HEK293 (cell line): ENCODE results near the gene ZFPM1.
A peak's percentile ranks its signal among the peaks of the same experiment; 100 is the strongest.

Source experiments
- CTCF ChIA-PET: fragments of 350-600 bp; formaldehyde crosslinking; extraction: SDS; loops from one replicate; lab custom pipeline; 2021; ENCODE audit warnings: antibody characterized with exemption; lab: Yijun Ruan, JAX
- POLR2A ChIA-PET: fragments of 300-600 bp; formaldehyde crosslinking; extraction: SDS; loops from one replicate; lab custom pipeline; 2020; ENCODE audit warnings: antibody characterized with exemption, inconsistent platforms; lab: Yijun Ruan, JAX
- H3K27ac ChIP-seq: fragments of 200-500 bp; sonication (Bioruptor generic); 2 replicates; pipeline ENCODE4 v1.5.1; 2014; ENCODE audit warnings: low read depth, low read length, control low read depth, inconsistent platforms; ENCODE audit errors: extremely low read depth
- H3K36me3 ChIP-seq, 2 experiments: fragments of 200-500 bp in 1 of 2; sonication (Bioruptor generic) in 1 of 2; 1 replicate in 1 of 2; 2 replicates in 1 of 2; pipeline ENCODE4 v1.5.1; 2014 to 2017; ENCODE audit warnings: inconsistent platforms in 2 of 2, low read length in 2 of 2; ENCODE audit not compliant: control insufficient read depth in 2 of 2, insufficient read depth in 1 of 2
- H3K4me1 ChIP-seq: fragments of 200-500 bp; sonication (Bioruptor generic); 2 replicates; pipeline ENCODE4 v1.5.1; 2014; ENCODE audit warnings: mild to moderate bottlenecking, low read length, inconsistent platforms; ENCODE audit not compliant: control insufficient read depth, insufficient read depth
- H3K4me3 ChIP-seq: 2 replicates; pipeline ENCODE4 v1.5.1; 2011; ENCODE audit warnings: low read depth, mild to moderate bottlenecking, control low read depth, low read length, moderate library complexity
- H3K9me3 ChIP-seq: fragments of 200-500 bp; sonication (Bioruptor generic); 2 replicates; pipeline ENCODE4 v1.5.1; 2014; ENCODE audit warnings: low read depth, low read length, inconsistent platforms; ENCODE audit not compliant: control insufficient read depth, insufficient read depth
- BCL11A ChIP-seq: fragments of 450-650 bp; formaldehyde crosslinking; IDR thresholded peaks from 2 replicates; pipeline ENCODE4 v1.5.1; 2016; ENCODE audit warnings: low read depth, missing biosample characterization, missing genetic modification characterization
- BCL11B ChIP-seq: fragments of 450-650 bp; formaldehyde crosslinking; IDR thresholded peaks from 2 replicates; pipeline ENCODE4 v1.5.1; 2016; ENCODE audit warnings: low read depth, missing biosample characterization, missing genetic modification characterization
- GFI1B ChIP-seq: fragments of 450-650 bp; formaldehyde crosslinking; IDR thresholded peaks from 2 replicates; pipeline ENCODE4 v1.5.1; 2016; ENCODE audit warnings: missing biosample characterization, missing genetic modification characterization
- GLI4 ChIP-seq: fragments of 450-650 bp; formaldehyde crosslinking; IDR thresholded peaks from 2 replicates; pipeline ENCODE4 v1.5.1; 2016; ENCODE audit warnings: missing biosample characterization, missing genetic modification characterization
- GLIS1 ChIP-seq: fragments of 450-650 bp; formaldehyde crosslinking; IDR thresholded peaks from 2 replicates; pipeline ENCODE4 v1.5.1; 2016; ENCODE audit warnings: missing biosample characterization, missing genetic modification characterization
- MEIS1 ChIP-seq: sonication (generic); formaldehyde crosslinking; IDR thresholded peaks from 2 replicates; pipeline ENCODE4 v1.8.1; 2022; ENCODE audit warnings: missing genetic modification reagents, mild to moderate bottlenecking, borderline replicate concordance
- YY2 ChIP-seq: fragments of 450-650 bp; formaldehyde crosslinking; IDR thresholded peaks from 2 replicates; pipeline ENCODE4 v1.5.1; 2016; ENCODE audit warnings: missing biosample characterization, missing genetic modification characterization
- ZIC2 ChIP-seq: fragments of 450-650 bp; formaldehyde crosslinking; IDR thresholded peaks from 2 replicates; pipeline ENCODE4 v1.5.1; 2016; ENCODE audit warnings: missing biosample characterization, missing genetic modification characterization
- ZNF140 ChIP-seq: fragments of 450-650 bp; formaldehyde crosslinking; IDR thresholded peaks from 2 replicates; pipeline ENCODE4 v1.5.1; 2016; ENCODE audit warnings: missing biosample characterization, missing genetic modification characterization
- ZNF146 ChIP-seq: fragments of 450-650 bp; formaldehyde crosslinking; IDR thresholded peaks from 2 replicates; pipeline ENCODE4 v1.5.1; 2016; ENCODE audit warnings: missing biosample characterization, missing genetic modification characterization
- ZNF16 ChIP-seq: fragments of 450-650 bp; formaldehyde crosslinking; IDR thresholded peaks from 2 replicates; pipeline ENCODE4 v1.5.1; 2016; ENCODE audit warnings: low read depth, missing biosample characterization, missing genetic modification characterization
- ZNF169 ChIP-seq: fragments of 450-650 bp; formaldehyde crosslinking; IDR thresholded peaks from 2 replicates; pipeline ENCODE4 v1.5.1; 2016; ENCODE audit warnings: missing biosample characterization, missing genetic modification characterization
- ZNF223 ChIP-seq: fragments of 450-650 bp; formaldehyde crosslinking; IDR thresholded peaks from 2 replicates; pipeline ENCODE4 v1.5.1; 2016; ENCODE audit warnings: missing biosample characterization, missing genetic modification characterization
- ZNF266 ChIP-seq: fragments of 450-650 bp; formaldehyde crosslinking; IDR thresholded peaks from 2 replicates; pipeline ENCODE4 v1.5.1; 2016; ENCODE audit warnings: missing biosample characterization, missing genetic modification characterization, low read depth
- ZNF335 ChIP-seq: fragments of 450-650 bp; formaldehyde crosslinking; conservative IDR thresholded peaks from 2 replicates; pipeline ENCODE4 v1.5.1; 2016; ENCODE audit warnings: missing biosample characterization, missing genetic modification characterization
- ZNF473 ChIP-seq: fragments of 450-650 bp; formaldehyde crosslinking; IDR thresholded peaks from 2 replicates; pipeline ENCODE4 v1.5.1; 2017; ENCODE audit warnings: missing biosample characterization, missing genetic modification characterization
- ZNF561 ChIP-seq: fragments of 450-650 bp; IDR thresholded peaks from 2 replicates; pipeline ENCODE4 v1.5.1; 2018; ENCODE audit warnings: missing biosample characterization, missing genetic modification characterization, borderline replicate concordance
- ZNF707 ChIP-seq: fragments of 450-650 bp; formaldehyde crosslinking; IDR thresholded peaks from 2 replicates; pipeline ENCODE4 v1.5.1; 2016; ENCODE audit warnings: missing biosample characterization, missing genetic modification characterization
- ZNF843 ChIP-seq: fragments of 450-650 bp; formaldehyde crosslinking; IDR thresholded peaks from 2 replicates; pipeline ENCODE4 v1.5.1; 2016; ENCODE audit warnings: missing biosample characterization, missing genetic modification characterization
- TF ChIP-seq, protein P1 (sequence below): fragments of 450-650 bp; formaldehyde crosslinking; IDR thresholded peaks from 2 replicates; pipeline ENCODE4 v1.5.1; 2017; ENCODE audit warnings: missing biosample characterization, missing genetic modification characterization
- TF ChIP-seq, protein P2 (sequence below): fragments of 450-650 bp; formaldehyde crosslinking; IDR thresholded peaks from 2 replicates; pipeline ENCODE4 v1.5.1; 2016; ENCODE audit warnings: missing biosample characterization, missing genetic modification characterization

ZFPM1 gene

DNA sequence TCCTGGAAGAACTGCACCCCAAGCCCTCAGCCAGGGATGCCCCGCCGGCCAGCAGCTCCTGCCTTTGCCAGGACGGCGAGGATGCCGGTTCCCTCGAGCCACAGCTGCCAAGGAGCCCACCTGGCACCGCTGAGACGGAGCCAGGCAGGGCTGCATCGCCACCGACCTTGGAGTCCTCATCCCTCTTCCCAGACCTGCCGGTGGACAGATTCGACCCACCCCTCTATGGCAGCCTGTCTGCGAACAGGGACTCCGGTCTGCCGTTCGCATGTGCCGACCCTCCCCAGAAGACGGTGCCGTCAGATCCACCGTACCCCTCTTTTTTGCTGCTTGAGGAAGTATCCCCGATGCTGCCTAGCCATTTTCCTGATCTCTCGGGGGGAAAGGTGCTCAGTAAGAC, 21.4 kb upstream of the ZFPM1 start:
- ChIA-PET POLR2A (no interaction called here), CTCF (no interaction called here)
- Histone ChIP-seq H3K36me3 (no peaks in the 10 kb centered on the region), H3K27ac (no peak overlapping the region), H3K9me3 (no peaks in the 10 kb centered on the region), H3K4me1 (no peaks in the 10 kb centered on the region), H3K4me3 (no peak overlapping the region)
- TF ChIP-seq ZNF473 (tag by site-specific recombination), result no peak
- no peak for TF ChIP-seq ZNF140 (tag by site-specific recombination)
- TF ChIP-seq GFI1B (tag by site-specific recombination), result no peak
- TF ChIP-seq ZNF266 (tag by site-specific recombination), result no peak
- TF ChIP-seq YY2, result no peak
- no peak for TF ChIP-seq ZNF335 (tag by site-specific recombination)
- no peak for TF ChIP-seq BCL11B (tag by site-specific recombination)
- no peak for TF ChIP-seq ZNF146
- no peak for TF ChIP-seq ZNF561 (tag by site-specific recombination)
- TF ChIP-seq ZNF843, result no peak

DNA sequence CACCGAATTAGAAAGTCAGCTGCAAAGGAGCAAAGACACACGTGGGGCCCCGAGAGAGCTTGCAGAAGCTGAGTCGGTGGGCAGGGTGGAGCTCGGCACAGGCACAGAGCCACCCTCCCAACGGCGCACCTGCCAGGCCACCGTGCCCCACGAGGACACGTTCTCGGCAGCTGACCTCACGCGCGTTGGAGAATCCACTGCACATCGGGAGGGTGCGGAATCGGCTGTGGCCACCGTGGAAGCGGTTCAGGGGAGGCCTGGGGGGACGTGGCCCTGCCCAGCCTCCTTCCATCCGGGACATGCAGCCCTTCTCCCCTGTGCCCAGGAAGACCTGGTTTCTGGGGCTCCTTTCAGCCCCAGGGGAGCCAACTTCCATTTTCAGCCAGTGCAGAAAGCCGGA, 20.9 kb upstream of the ZFPM1 start:
- Histone ChIP-seq H3K27ac (no peak overlapping the region), H3K9me3 (no peaks in the 10 kb centered on the region)
- CTCF ChIA-PET, result interaction anchor here (0.6 kb wide), 1 partner anchor 346 kb away, joined by 3 read pairs; no protein-coding TSS in a partner anchor
- TF ChIP-seq ZNF707 (tag by site-specific recombination), result no peak
- no peak for TF ChIP-seq ZNF16 (tag by site-specific recombination)
- TF ChIP-seq BCL11A (tag by site-specific recombination), result no peak
- TF ChIP-seq ZNF223, result no peak
- TF ChIP-seq MEIS1 (CRISPR knock-in tag), result no peak
- TF ChIP-seq GFI1B (tag by site-specific recombination), result no peak
- TF ChIP-seq, protein P1, sequence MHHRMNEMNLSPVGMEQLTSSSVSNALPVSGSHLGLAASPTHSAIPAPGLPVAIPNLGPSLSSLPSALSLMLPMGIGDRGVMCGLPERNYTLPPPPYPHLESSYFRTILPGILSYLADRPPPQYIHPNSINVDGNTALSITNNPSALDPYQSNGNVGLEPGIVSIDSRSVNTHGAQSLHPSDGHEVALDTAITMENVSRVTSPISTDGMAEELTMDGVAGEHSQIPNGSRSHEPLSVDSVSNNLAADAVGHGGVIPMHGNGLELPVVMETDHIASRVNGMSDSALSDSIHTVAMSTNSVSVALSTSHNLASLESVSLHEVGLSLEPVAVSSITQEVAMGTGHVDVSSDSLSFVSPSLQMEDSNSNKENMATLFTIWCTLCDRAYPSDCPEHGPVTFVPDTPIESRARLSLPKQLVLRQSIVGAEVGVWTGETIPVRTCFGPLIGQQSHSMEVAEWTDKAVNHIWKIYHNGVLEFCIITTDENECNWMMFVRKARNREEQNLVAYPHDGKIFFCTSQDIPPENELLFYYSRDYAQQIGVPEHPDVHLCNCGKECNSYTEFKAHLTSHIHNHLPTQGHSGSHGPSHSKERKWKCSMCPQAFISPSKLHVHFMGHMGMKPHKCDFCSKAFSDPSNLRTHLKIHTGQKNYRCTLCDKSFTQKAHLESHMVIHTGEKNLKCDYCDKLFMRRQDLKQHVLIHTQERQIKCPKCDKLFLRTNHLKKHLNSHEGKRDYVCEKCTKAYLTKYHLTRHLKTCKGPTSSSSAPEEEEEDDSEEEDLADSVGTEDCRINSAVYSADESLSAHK (tag by site-specific recombination), result no peak
- TF ChIP-seq GLI4 (tag by site-specific recombination), result no peak
- TF ChIP-seq ZNF169 (tag by site-specific recombination), result no peak
- TF ChIP-seq, protein P2, sequence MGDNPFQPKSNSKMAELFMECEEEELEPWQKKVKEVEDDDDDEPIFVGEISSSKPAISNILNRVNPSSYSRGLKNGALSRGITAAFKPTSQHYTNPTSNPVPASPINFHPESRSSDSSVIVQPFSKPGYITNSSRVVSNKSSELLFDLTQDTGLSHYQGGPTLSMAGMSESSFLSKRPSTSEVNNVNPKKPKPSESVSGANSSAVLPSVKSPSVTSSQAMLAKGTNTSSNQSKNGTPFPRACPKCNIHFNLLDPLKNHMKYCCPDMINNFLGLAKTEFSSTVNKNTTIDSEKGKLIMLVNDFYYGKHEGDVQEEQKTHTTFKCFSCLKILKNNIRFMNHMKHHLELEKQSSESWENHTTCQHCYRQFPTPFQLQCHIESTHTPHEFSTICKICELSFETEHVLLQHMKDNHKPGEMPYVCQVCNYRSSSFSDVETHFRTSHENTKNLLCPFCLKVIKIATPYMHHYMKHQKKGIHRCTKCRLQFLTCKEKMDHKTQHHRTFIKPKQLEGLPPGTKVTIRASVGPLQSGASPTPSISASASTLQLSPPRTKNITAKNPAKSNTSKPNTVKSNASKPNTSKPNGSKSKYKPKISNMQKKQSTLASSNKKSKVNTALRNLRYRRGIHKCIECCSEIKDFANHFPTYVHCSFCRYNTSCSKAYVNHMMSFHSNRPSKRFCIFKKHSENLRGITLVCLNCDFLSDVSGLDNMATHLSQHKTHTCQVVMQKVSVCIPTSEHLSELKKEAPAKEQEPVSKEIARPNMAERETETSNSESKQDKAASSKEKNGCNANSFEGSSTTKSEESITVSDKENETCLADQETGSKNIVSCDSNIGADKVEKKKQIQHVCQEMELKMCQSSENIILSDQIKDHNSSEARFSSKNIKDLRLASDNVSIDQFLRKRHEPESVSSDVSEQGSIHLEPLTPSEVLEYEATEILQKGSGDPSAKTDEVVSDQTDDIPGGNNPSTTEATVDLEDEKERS (tag by site-specific recombination), result no peak
- TF ChIP-seq, all 188 proteins: peak for 0
- H3K36me3 ChIP-seq, result no peaks in the 10 kb centered on the region
- H3K4me1 ChIP-seq, result no peaks in the 10 kb centered on the region
- POLR2A ChIA-PET, result no interaction called here
- H3K4me3 ChIP-seq, result no peak overlapping the region

DNA sequence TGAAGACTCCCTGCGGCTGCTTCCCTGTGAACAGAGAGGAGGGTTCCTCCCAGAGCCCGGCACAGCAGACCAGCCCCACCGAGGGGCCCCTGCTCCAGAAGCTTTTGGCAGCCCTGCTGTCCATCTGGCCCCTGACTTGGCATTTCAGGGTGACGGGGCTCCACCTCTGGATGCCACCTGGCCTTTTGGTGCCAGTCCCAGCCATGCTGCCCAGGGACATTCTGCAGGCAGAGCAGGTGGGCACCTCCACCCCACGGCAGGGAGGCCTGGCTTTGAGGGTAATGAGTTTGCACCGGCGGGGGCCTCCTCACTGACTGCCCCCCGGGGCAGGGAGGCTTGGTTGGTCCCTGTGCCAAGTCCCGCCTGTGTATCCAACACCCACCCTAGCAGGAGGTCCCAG, 20.3 kb upstream of the ZFPM1 start:
- H3K27ac ChIP-seq, result no peak overlapping the region
- peak; percentile 73 for TF ChIP-seq GLIS1 (tag by site-specific recombination)
- TF ChIP-seq GFI1B (tag by site-specific recombination), result no peak
- peak; percentile 82 for TF ChIP-seq ZIC2 (tag by site-specific recombination)
- TF ChIP-seq, all 188 proteins: peak for 2
- Histone ChIP-seq H3K36me3 (no peaks in the 10 kb centered on the region), H3K9me3 (no peaks in the 10 kb centered on the region), H3K4me1 (no peaks in the 10 kb centered on the region), H3K4me3 (no peak overlapping the region)
- ChIA-PET CTCF (no interaction called here), POLR2A (no interaction called here)
